GM18505 (cell line): ENCODE measurements around the gene KLHL15.
"Not testable (repeated sequence)": the region's sequence is repeated elsewhere in the genome, so short reads cannot be mapped to it uniquely, and the experiment has no call there.

Source experiments
- ATAC-seq: cut with Tn5 transposase; IDR thresholded peaks from one replicate; pipeline ENCODE4 v1.9.1; 2021; ENCODE audit not compliant: unreplicated experiment
- POLR2A ChIP-seq: IDR thresholded peaks from 4 replicates; pipeline ENCODE4 v1.6.1; 2011; ENCODE audit warnings: borderline replicate concordance; ENCODE audit not compliant: insufficient read depth, insufficient read length; ENCODE audit errors: extremely low read depth

Gene KLHL15

DNA sequence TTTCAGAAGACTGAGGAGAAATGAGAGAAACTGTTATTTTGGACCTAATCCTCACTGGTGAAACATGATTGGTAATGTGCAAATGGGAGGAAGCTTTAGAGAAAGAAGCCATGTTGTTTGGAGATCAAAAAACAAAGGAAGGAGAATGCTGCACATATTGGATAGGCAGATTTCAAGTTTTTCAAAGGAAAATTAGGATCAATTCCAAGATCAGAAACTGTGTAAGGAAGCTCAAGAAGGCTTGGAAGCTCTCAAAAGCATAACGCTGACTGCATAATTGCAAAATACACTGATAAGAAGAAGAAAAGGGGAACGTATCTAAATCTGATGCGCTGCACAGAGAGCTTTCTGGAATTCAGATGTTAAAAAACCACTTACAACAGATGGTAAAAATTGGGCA is 34.6 kb downstream of the KLHL15 start:
- TF ChIP-seq POLR2A, result no peak
- no peak for ATAC-seq

- no peak for ATAC-seq
- TF ChIP-seq POLR2A, result no peak
Observed at GRCh38 chrX:23990455-23990854, 36.5 kb downstream of the KLHL15 start.

DNA sequence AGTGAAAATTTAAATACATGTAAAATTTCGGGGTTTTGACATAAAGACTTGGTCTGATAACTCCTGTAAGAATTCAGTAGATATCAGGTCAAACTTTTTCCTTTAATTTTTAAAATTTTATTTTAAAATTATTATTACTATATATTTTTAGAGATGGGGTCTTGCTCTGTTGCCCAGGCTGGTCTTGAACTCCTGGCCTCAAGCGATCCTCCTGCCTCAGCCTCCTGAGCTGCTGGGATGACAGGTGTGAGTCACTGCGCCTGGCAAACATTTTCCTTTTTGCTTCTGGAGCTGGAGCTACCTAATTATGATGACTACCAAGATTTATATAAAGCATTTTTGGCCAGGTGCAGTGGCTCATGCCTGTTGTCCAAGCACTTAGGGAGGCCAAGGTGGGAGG is 37.3 kb downstream of the KLHL15 start:
- TF ChIP-seq POLR2A, result no peak
- no peak for ATAC-seq

- no peak for TF ChIP-seq POLR2A
- no peak for ATAC-seq
Observed at GRCh38 chrX:23982891-23983290, 44.1 kb downstream of the KLHL15 start.

DNA sequence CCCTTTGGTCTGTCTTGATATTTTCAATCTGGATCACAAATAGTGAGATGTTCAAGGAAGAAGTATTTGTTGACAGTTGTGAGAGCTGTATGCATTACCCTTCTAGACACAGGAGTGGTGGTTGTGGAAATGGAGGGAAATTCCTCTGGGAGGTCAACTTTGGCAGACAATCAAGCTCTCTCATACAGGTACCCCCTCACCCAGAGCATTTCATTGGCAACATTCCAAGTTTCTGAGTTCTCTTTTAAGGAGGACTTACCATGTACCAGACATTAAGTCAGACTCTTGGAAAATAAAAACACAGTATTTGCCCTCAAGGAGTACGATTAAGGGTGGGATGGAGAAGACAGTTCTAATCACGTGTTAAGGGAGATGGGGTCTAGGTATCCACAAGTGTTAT is 45.3 kb downstream of the KLHL15 start:
- no peak for TF ChIP-seq POLR2A
- no peak for ATAC-seq

DNA sequence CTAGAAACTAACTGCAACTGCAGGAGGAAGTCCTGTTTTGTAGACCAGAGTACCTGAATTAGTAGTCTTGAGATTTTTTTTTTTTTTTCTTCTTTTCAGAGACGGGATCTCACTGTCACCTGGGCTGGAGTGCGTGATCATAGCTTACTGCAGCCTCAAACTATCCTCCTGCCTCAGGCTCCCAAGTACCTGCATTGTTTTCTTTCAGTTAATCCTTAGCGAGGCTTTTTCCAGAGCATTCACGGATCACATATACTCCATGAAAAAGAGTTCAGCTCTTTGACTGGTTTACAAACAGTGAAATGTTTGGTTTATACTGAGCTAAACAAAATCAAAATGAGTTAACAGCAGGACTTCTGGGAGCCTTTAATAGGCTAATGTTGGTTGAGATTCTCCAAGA is 45.8 kb downstream of the KLHL15 start:
- no peak for TF ChIP-seq POLR2A
- no peak for ATAC-seq

DNA sequence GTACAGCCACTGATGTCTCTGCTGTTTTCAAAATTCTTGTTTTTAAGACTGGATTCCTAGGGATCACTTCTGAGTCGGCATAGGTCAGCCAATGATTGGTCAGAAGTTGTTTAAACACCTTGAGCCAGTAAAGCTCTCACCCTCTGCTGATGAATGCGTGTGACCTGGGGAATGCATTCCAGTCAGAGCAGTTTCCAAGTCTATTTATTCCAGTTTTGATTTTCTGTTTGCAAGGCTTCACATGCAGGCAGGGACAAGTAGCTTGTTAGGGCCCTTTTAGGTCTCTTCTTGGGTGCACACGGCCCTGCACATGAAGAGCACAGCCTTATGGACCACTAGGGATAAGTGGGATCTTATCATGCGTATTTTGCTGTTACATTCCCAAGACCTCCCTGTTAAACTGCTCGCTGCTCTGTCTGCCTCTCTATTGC is 47.0 kb downstream of the KLHL15 start:
- no peak for ATAC-seq
- TF ChIP-seq POLR2A, result no peak

- no peak for ATAC-seq
- TF ChIP-seq POLR2A, result no peak
Observed at GRCh38 chrX:23978491-23978890, 48.5 kb downstream of the KLHL15 start.

GRCh38 chrX:23965630-23966029 is 61.4 kb downstream of the KLHL15 start:
- not testable (repeated sequence) for ATAC-seq

DNA sequence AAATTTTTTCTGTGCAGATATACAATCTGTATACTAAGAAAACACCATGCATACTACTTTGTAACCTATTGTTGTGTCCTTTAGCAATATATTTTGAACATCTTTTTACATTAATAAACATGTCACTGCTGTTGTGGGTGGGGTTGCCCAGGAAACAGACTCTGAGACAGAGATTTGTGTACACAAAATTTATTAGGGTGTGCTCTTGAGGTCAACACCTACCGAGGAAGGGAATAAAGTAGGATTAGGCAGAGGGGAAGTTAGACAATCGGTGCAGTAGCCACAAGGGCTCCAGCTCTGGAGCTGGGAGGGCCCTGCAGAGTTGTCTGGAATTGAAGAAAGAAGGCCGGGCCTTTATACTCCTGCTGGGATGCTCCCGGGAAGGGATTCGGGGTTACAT is 62.8 kb downstream of the KLHL15 start:
- TF ChIP-seq POLR2A, result no peak
- no peak for ATAC-seq

GRCh38 chrX:23959781-23960180 is 67.2 kb downstream of the KLHL15 start:
- no peak for TF ChIP-seq POLR2A
- no peak for ATAC-seq

DNA sequence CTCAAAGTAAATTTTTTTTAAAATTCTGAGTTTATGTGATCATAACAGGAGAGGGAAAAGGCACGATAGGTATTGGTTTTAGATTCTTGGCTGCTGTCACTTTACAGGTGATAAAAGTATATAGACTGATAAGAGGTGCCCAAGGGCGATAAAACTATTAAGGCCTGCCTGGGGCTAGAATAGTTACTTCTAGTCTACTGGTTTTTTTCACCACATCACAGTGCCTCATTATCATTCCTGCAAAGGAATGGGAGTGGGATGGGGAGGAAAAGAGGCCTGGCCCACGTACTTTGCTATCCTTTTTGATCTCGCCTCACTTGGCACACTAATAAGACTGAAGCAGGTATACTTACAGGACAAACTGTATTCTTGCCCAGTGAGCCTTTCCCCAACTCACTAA is 72.6 kb downstream of the KLHL15 start:
- TF ChIP-seq POLR2A, result no peak
- no peak for ATAC-seq

DNA sequence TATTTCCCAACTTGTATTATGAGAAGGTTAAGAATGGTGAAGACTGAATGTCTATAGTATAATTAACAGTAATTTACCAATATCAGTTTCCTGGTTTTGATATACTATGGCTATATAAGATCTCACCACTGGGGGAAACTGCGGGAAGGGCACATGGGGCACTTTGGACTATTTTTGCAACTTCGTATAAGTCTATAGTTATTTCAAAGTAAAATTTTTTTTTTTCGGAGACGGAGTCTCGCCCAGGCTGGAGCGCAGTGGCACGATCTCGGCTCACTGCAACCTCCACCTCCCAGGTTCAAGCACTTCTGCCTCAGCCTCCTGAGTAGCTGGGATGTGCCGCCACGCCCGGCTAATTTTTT is 73.1 kb downstream of the KLHL15 start:
- TF ChIP-seq POLR2A, result no peak
- ATAC-seq, result no peak

GRCh38 chrX:23952984-23953907 is 73.7 kb downstream of the KLHL15 start:
- no peak for TF ChIP-seq POLR2A
- peak; percentile 91 for ATAC-seq

- no peak for TF ChIP-seq POLR2A
- no peak for ATAC-seq
Observed at GRCh38 chrX:23952391-23952790, 74.6 kb downstream of the KLHL15 start.

DNA sequence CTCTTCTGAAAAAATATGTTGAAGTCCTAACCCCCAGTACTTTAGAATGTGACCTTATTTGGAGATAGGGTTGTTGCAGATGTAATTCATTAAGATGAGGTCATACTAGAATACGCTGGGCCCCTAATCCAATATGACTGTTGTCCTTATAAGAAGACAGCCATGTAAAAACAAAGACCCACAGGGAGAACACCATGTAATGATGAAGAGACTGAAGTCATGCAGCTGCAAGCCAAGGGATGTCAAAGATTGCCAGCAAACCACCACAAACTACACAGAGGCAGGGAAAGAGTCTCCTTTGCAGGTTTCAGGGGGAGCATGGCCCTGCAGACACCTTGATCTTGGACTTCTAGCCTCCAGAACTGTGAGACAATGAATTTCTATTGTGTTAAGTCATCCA is 81.8 kb downstream of the KLHL15 start:
- no peak for TF ChIP-seq POLR2A

GRCh38 chrX:23944234-23944633 is 82.8 kb downstream of the KLHL15 start:
- no peak for TF ChIP-seq POLR2A
- ATAC-seq, result no peak

More for the DNA sequence above, 81.8 kb downstream of the KLHL15 start:
- ATAC-seq, result no peak
